WERI-Rb-1 (cell line): ENCODE results near the gene USB1.

Experiments used
- DNase-seq: peaks from one replicate; pipeline ENCODE4 v3.0.0-alpha.2; 2020
- H3K27ac ChIP-seq: fragments of 250-450 bp; sonication (Bioruptor Pico); 2 replicates; pipeline ENCODE4 v1.5.1; 2020; ENCODE audit warnings: mild to moderate bottlenecking, moderate library complexity
- H3K27me3 ChIP-seq: fragments of 250-450 bp; sonication (Bioruptor Pico); 2 replicates; pipeline ENCODE4 v1.5.1; 2021; ENCODE audit warnings: mild to moderate bottlenecking, low read depth, moderate library complexity; ENCODE audit not compliant: insufficient read depth, severe bottlenecking
- H3K36me3 ChIP-seq: fragments of 250-450 bp; sonication (Bioruptor Pico); 2 replicates; pipeline ENCODE4 v1.5.1; 2020; ENCODE audit warnings: mild to moderate bottlenecking, moderate library complexity
- H3K4me3 ChIP-seq: 2 replicates; pipeline ENCODE4 v1.5.1; 2011; ENCODE audit warnings: low read depth, mild to moderate bottlenecking, control low read depth, low read length
- H3K9me3 ChIP-seq: fragments of 250-450 bp; sonication (Bioruptor Pico); 2 replicates; pipeline ENCODE4 v1.5.1; 2021; ENCODE audit warnings: mild to moderate bottlenecking, moderate library complexity; ENCODE audit not compliant: severe bottlenecking
- CTCF ChIP-seq: IDR thresholded peaks from 2 replicates; pipeline ENCODE4 v1.5.1; 2011; ENCODE audit warnings: low read depth, mild to moderate bottlenecking, control low read depth, inconsistent platforms, low read length

USB1 gene

GRCh38 chr16:58070585-58070984 lies 69.4 kb downstream of the USB1 start:
- no peak overlapping the region for H3K27ac ChIP-seq
- H3K4me3 ChIP-seq, result no peak overlapping the region
- no peak for TF ChIP-seq CTCF
- H3K9me3 ChIP-seq, result no peaks in the 10 kb centered on the region
- no peaks in the 10 kb centered on the region for H3K36me3 ChIP-seq
- H3K27me3 ChIP-seq, result no peaks in the 10 kb centered on the region
- DNase-seq, result no peak
